K562 treated with DMSO at 1 percent for 12 hours (cell line): ENCODE measurements around the gene SMNDC1. TPM values are rescaled to one million over a fixed set of nuclear protein-coding genes. Genes with fewer than 3 reads are reported as not detected.

Experiments used
- total RNA-seq: library from RNA; unstranded; fragments of 300-600 nt; gene quantifications from 2 replicates; pipeline ENCODE4 v1.2.3, GENCODE V29; 2022; ENCODE audit not compliant: insufficient read depth

SMNDC1 gene
- total RNA-seq = 9.2 and 12.0 TPM in 2 replicates

GRCh38 chr10:110304780-110305421 is at the start of gene SMNDC1:
Gene SMNDC1, minus strand, starts transcription at chr10:110304920. Its CDS starts 1,333 bp downstream, at chr10:110303587.

Other genes with a start within 250 kb of the SMNDC1 start
- gene MXI1, start 97.3 kb downstream of the SMNDC1 start, total RNA-seq = 6.1 and 7.3 TPM in 2 replicates
- 7.4 and 11.5 TPM in 2 replicates for gene DUSP5, start 193.0 kb upstream of the SMNDC1 start, total RNA-seq